Right lobe of liver (tissue), 4 donors: ENCODE results near the gene APP.

ENCODE experiments used
- CTCF ChIP-seq, 4 donors: fragments of 200-600 bp in 3 of 4; fragments of 450-650 bp in 1 of 4; IDR thresholded peaks; one replicate each; pipeline versions ENCODE4 v1.5.1 to v1.8.0; 2016 to 2022; ENCODE audit warnings: antibody characterized with exemption in 4 of 4, mild to moderate bottlenecking in 2 of 4
- POLR2A ChIP-seq: fragments of 450-650 bp; IDR thresholded peaks from one replicate; pipeline ENCODE4 v1.6.1; 2017; ENCODE audit warnings: antibody characterized with exemption, mild to moderate bottlenecking
- donor health status: DM: no; HTN: no; CAD: no.
- donor health status: DM: no; HTN: no; CAD: no.
- donor health status: DM: no; HTN: yes; CAD: no.

- TF ChIP-seq POLR2A (no peak), CTCF (IDR thresholded peaks at IDR 0.05) (no peak)
These were observed 324.8 kb downstream of the APP start for GRCh38 chr21:25845729-25846256.
